ENCODE measurements around the gene SHROOM4. TPM values are rescaled to one million over a fixed set of nuclear protein-coding genes. Genes with fewer than 3 reads are reported as not detected.

The SHROOM4 gene
- total and polyA plus RNA-seq, 11 donors = 7.1 to 25.5 (median 10.8) TPM

DNA sequence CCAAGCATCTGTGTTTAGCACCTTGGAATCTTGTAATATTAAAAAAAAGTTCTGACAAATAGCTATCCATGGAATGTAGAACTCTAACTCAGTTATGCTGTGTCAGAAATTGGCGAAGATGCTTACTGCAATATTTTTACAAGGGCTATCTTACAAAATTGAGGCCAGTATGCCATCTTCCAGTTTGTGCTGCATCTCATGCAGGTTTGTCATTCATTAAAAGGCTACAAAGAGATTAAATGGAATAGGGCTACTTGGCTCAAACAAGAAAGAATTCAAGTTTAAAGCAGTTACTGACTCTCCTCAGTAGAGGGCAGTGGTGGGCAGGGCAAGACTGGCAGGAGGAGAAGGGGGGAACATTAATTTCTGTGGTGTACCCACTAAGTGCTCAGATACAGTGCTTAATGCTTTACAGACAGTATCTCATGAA, 66.5 kb downstream of the SHROOM4 start:
- ATAC-seq = no peak
- Histone ChIP-seq H3K27me3 (peaks cover 0 to 24% (median 0%) of the 10 kb centered on the region in 9 donors), H3K36me3 (no peaks in the 10 kb centered on the region), H3K9me3 (no peaks in the 10 kb centered on the region), H3K27ac (no peak overlapping the region), H3K4me3 (no peak overlapping the region), H3K4me1 (no peaks in the 10 kb centered on the region)
- peak in 3 of 5 donors; percentile 7 to 33 (median 14) for DNase-seq
- TF ChIP-seq, protein P1, sequence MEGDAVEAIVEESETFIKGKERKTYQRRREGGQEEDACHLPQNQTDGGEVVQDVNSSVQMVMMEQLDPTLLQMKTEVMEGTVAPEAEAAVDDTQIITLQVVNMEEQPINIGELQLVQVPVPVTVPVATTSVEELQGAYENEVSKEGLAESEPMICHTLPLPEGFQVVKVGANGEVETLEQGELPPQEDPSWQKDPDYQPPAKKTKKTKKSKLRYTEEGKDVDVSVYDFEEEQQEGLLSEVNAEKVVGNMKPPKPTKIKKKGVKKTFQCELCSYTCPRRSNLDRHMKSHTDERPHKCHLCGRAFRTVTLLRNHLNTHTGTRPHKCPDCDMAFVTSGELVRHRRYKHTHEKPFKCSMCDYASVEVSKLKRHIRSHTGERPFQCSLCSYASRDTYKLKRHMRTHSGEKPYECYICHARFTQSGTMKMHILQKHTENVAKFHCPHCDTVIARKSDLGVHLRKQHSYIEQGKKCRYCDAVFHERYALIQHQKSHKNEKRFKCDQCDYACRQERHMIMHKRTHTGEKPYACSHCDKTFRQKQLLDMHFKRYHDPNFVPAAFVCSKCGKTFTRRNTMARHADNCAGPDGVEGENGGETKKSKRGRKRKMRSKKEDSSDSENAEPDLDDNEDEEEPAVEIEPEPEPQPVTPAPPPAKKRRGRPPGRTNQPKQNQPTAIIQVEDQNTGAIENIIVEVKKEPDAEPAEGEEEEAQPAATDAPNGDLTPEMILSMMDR (IDR thresholded peaks at IDR 0.05) = peak; percentile 44 to 71 (median 60)
- no peak for TF ChIP-seq POLR2A (IDR thresholded peaks at IDR 0.05)
- intact Hi-C loops (cut with DNase I) = loop anchor here (1.0 to 10.0 kb wide), 9 partner anchors 45 to 241 kb away; no protein-coding TSS in a partner anchor
- WGBS, 4 donors = 38 to 96% (median 73%) methylated on average over 1 of the region's 1 CpG

GRCh38 chrX:50736656-50737055, 77.3 kb downstream of the SHROOM4 start:
- intact Hi-C loops (cut with DNase I) = no loop called here
- 87 to 94% (median 94%) methylated on average over 2 of the region's 2 CpGs for WGBS, 4 donors
- H3K9me3 ChIP-seq = peaks cover 0 to 6% (median 0%) of the 10 kb centered on the region in 12 donors
- H3K4me3 ChIP-seq = no peak overlapping the region
- no peak overlapping the region for H3K27ac ChIP-seq
- no peaks in the 10 kb centered on the region for H3K36me3 ChIP-seq
- ATAC-seq (no peak), DNase-seq (no peak)
- no peak for TF ChIP-seq POLR2A (IDR thresholded peaks at IDR 0.05)
- TF ChIP-seq, protein P1 (IDR thresholded peaks at IDR 0.05) = no peak
- no peaks in the 10 kb centered on the region for H3K4me1 ChIP-seq
- H3K27me3 ChIP-seq = peaks cover 0 to 2% (median 0%) of the 10 kb centered on the region in 9 donors

DNA sequence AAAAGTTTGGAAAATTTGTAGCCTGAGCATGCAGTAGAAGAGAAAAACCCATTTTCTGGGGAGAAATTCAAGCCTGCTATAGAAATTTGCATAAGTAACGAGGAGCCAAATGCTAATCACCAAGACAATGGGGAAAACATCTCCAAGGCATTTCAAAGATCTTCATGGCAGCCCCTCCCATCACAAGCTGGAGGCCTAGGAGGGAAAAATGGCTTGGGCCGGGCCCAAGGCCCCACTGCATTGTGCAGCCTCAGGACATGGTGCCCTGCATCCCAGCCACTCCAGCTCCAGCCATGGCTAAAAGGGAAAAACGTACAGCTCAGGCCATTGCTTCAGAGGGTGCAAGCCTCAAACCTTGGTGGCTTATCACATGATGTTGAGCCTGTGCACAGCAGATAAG, 87.7 kb downstream of the SHROOM4 start:
- no peak for ATAC-seq
- WGBS, 4 donors = 61 to 90% (median 80%) methylated on average over 3 of the region's 3 CpGs
- intact Hi-C loops (cut with DNase I) = no loop called here

DNA sequence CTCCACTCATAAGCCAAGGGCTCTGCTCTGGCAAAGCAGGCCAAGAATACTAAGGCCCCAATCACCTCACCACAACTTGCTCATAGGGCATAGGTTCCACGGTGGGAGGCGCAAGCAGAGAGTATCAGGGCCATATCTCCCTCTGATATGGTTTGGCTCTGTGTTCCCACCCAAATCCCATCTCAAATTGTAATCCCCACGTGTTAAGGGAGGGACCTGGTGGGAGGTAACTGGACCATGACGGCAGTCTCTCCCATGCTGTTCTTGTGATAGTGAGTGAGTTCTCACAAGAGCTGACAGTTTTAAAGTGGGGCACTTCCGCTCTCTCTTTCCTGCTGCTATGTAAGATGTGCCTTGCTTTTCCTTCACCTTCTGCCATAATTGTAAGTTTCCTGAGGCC, 88.7 kb downstream of the SHROOM4 start:
- Histone ChIP-seq H3K4me3 (no peak overlapping the region), H3K36me3 (no peaks in the 10 kb centered on the region), H3K27ac (no peak overlapping the region), H3K4me1 (no peaks in the 10 kb centered on the region), H3K9me3 (no peaks in the 10 kb centered on the region), H3K27me3 (peaks cover 0 to 16% (median 0%) of the 10 kb centered on the region in 9 donors)
- intact Hi-C loops (cut with DNase I) = no loop called here
- no peak for TF ChIP-seq POLR2A (IDR thresholded peaks at IDR 0.05)
- TF ChIP-seq, protein P1 (IDR thresholded peaks at IDR 0.05) = no peak
- DNase-seq (no peak), ATAC-seq (no peak)
- WGBS, 4 donors = 82 to 86% (median 84%) methylated on average over 5 of the region's 5 CpGs

More for the DNA sequence above, 87.7 kb downstream of the SHROOM4 start:
- Histone ChIP-seq H3K36me3 (no peaks in the 10 kb centered on the region), H3K27ac (no peak overlapping the region), H3K4me1 (no peaks in the 10 kb centered on the region), H3K9me3 (no peaks in the 10 kb centered on the region), H3K27me3 (peaks cover 0 to 16% (median 0%) of the 10 kb centered on the region in 9 donors), H3K4me3 (no peak overlapping the region)
- DNase-seq = no peak
- TF ChIP-seq, protein P1 (IDR thresholded peaks at IDR 0.05) = no peak
- no peak for TF ChIP-seq POLR2A (IDR thresholded peaks at IDR 0.05)
